DOHH2 (cell line): Measurements from ENCODE around the gene PAEP.

Source experiments
- EZH2phosphoT487 ChIP-seq: fragments of 200-600 bp; sonication (generic); IDR thresholded peaks from 2 replicates; pipeline ENCODE4 v1.6.1; 2017; ENCODE audit warnings: borderline replicate concordance, mild to moderate bottlenecking, antibody characterized with exemption, low read length, moderate library complexity, mixed read lengths
- TF ChIP-seq, protein P1 (sequence below): fragments of 200-600 bp; sonication (generic); IDR thresholded peaks from one replicate; pipeline ENCODE4 v1.5.1; 2014; ENCODE audit warnings: antibody characterized with exemption, mild to moderate bottlenecking, low read depth, low read length; ENCODE audit not compliant: poor library complexity, severe bottlenecking

DNA sequence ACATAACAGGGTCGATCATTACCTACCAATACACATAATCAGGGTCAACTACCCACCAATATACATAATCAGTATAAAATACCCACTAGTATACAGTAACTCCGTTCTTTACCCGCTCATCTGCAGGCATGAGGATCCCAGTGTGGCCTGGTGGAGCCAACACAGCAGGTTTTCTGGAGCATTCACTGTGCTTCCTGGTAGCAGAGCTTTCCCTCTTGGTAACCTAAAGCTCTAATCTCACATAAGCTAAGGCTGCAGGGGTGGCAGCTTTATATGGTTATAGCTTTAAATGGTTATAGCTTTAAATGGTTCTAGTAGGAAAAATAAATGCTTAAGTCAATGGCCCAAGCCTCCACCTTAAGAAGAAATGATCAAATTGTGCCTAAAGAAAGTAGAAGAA, 28.4 kb upstream of the PAEP start:
- TF ChIP-seq, protein P1, sequence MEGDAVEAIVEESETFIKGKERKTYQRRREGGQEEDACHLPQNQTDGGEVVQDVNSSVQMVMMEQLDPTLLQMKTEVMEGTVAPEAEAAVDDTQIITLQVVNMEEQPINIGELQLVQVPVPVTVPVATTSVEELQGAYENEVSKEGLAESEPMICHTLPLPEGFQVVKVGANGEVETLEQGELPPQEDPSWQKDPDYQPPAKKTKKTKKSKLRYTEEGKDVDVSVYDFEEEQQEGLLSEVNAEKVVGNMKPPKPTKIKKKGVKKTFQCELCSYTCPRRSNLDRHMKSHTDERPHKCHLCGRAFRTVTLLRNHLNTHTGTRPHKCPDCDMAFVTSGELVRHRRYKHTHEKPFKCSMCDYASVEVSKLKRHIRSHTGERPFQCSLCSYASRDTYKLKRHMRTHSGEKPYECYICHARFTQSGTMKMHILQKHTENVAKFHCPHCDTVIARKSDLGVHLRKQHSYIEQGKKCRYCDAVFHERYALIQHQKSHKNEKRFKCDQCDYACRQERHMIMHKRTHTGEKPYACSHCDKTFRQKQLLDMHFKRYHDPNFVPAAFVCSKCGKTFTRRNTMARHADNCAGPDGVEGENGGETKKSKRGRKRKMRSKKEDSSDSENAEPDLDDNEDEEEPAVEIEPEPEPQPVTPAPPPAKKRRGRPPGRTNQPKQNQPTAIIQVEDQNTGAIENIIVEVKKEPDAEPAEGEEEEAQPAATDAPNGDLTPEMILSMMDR = no peak
- TF ChIP-seq EZH2phosphoT487 = no peak
